Epidermal melanocyte (primary cell): ENCODE measurements around the gene MDGA2.
"Not testable (repeated sequence)": the region's sequence is repeated elsewhere in the genome, so short reads cannot be mapped to it uniquely, and the experiment has no call there.

ENCODE experiments used
- DNase-seq: peaks from one replicate; pipeline ENCODE4 v3.0.0; 2011; ENCODE audit warnings: low spot score; ENCODE audit not compliant: insufficient read length

The MDGA2 gene

GRCh38 chr14:47624126-47624525 is 51.3 kb downstream of the MDGA2 start:
- not testable (repeated sequence) for DNase-seq

- no peak for DNase-seq
Observed at GRCh38 chr14:47619392-47619791, 56.0 kb downstream of the MDGA2 start.

GRCh38 chr14:47606566-47606965 is 68.8 kb downstream of the MDGA2 start:
- DNase-seq = no peak

- DNase-seq = no peak
Observed at GRCh38 chr14:47596860-47597259, 78.5 kb downstream of the MDGA2 start.

GRCh38 chr14:47596232-47596631 is 79.2 kb downstream of the MDGA2 start:
- DNase-seq = no peak

- no peak for DNase-seq
Observed at GRCh38 chr14:47595552-47595951, 79.9 kb downstream of the MDGA2 start.

- no peak for DNase-seq
Observed at GRCh38 chr14:47590767-47591495, 84.5 kb downstream of the MDGA2 start.

GRCh38 chr14:47585447-47585846 is 90.0 kb downstream of the MDGA2 start:
- DNase-seq = no peak

- DNase-seq = no peak
Observed at GRCh38 chr14:47567273-47567672, 108.1 kb downstream of the MDGA2 start.

GRCh38 chr14:47557894-47558293 is 117.5 kb downstream of the MDGA2 start:
- no peak for DNase-seq

- DNase-seq = no peak
Observed at GRCh38 chr14:47555333-47555732, 120.1 kb downstream of the MDGA2 start.

GRCh38 chr14:47549886-47550285 is 125.5 kb downstream of the MDGA2 start:
- DNase-seq = no peak

- DNase-seq = no peak
Observed at GRCh38 chr14:47543459-47543858, 131.9 kb downstream of the MDGA2 start.

GRCh38 chr14:47541662-47542061 is 133.7 kb downstream of the MDGA2 start:
- peak; percentile 44 for DNase-seq

GRCh38 chr14:47539031-47539461 is 136.4 kb downstream of the MDGA2 start:
- no peak for DNase-seq

GRCh38 chr14:47536341-47536740 is 139.1 kb downstream of the MDGA2 start:
- no peak for DNase-seq

GRCh38 chr14:47526591-47527244 is 148.7 kb downstream of the MDGA2 start:
- no peak for DNase-seq

- DNase-seq = no peak
Observed at GRCh38 chr14:47524524-47524923, 150.9 kb downstream of the MDGA2 start.

- no peak for DNase-seq
Observed at GRCh38 chr14:47520382-47520781, 155.0 kb downstream of the MDGA2 start.

GRCh38 chr14:47511829-47512228 is 163.6 kb downstream of the MDGA2 start:
- no peak for DNase-seq

GRCh38 chr14:47509957-47510356 is 165.4 kb downstream of the MDGA2 start:
- DNase-seq = no peak

GRCh38 chr14:47507861-47508260 is 167.5 kb downstream of the MDGA2 start:
- DNase-seq = no peak

- no peak for DNase-seq
Observed at GRCh38 chr14:47500369-47500768, 175.0 kb downstream of the MDGA2 start.
